HepG2 (cell line): Measurements from ENCODE around the gene SCGB1D4. TPM values are rescaled to one million over a fixed set of nuclear protein-coding genes. Genes with fewer than 3 reads are reported as not detected.

ENCODE experiments used
- ASH2L ChIP-seq: fragments of 300-600, 200-600 bp; sonication (generic); IDR thresholded peaks from 2 replicates; pipeline ENCODE4 v1.7.0; 2017; ENCODE audit warnings: low read depth, mild to moderate bottlenecking, moderate library complexity, mixed read lengths, low read length; ENCODE audit not compliant: insufficient read length
- BRD4 ChIP-seq: sonication (generic); formaldehyde crosslinking; IDR thresholded peaks from 2 replicates; pipeline ENCODE4 v1.4.0; 2020; ENCODE audit warnings: missing genetic modification reagents
- ISL2 ChIP-seq: sonication (generic); formaldehyde crosslinking; IDR thresholded peaks from 2 replicates; pipeline ENCODE4 v1.5.0; 2020; ENCODE audit warnings: missing genetic modification reagents
- KDM5A ChIP-seq: fragments of 200-600 bp; sonication (generic); IDR thresholded peaks from 2 replicates; pipeline ENCODE4 v1.7.0; 2018; ENCODE audit warnings: antibody characterized with exemption, mild to moderate bottlenecking, low read length, borderline replicate concordance
- MEIS1 ChIP-seq: sonication (generic); formaldehyde crosslinking; IDR thresholded peaks from 2 replicates; pipeline ENCODE4 v1.9.0; 2021; ENCODE audit warnings: mild to moderate bottlenecking, missing genetic modification reagents, moderate library complexity, borderline replicate concordance
- NR2F1 ChIP-seq, 2 experiments: fragments of 450-650 bp in 1 of 2; formaldehyde crosslinking in 1 of 2; IDR thresholded peaks; 2 replicates each; pipeline versions ENCODE4 v1.5.0 to v1.6.1; 2016 to 2020; ENCODE audit warnings: mild to moderate bottlenecking in 1 of 2, missing compliant biosample characterization in 1 of 2, missing genetic modification reagents in 1 of 2, moderate library complexity in 1 of 2
- RERE ChIP-seq: IDR thresholded peaks from 2 replicates; pipeline ENCODE4 v1.6.1; 2016; ENCODE audit warnings: low read depth, missing genetic modification reagents, missing compliant biosample characterization
- SMYD3 ChIP-seq: sonication (generic); formaldehyde crosslinking; IDR thresholded peaks from 2 replicates; pipeline ENCODE4 v1.8.1; 2023; ENCODE audit warnings: mild to moderate bottlenecking, missing genetic modification reagents
- SNAI1 ChIP-seq: sonication (generic); formaldehyde crosslinking; IDR thresholded peaks from 2 replicates; pipeline ENCODE4 v1.5.0; 2020; ENCODE audit warnings: mild to moderate bottlenecking, missing genetic modification reagents, borderline replicate concordance
- SOX5 ChIP-seq: IDR thresholded peaks from 2 replicates; pipeline ENCODE4 v1.6.1; 2016; ENCODE audit warnings: borderline replicate concordance
- SP5 ChIP-seq: IDR thresholded peaks from 2 replicates; pipeline ENCODE4 v1.6.1; 2016; ENCODE audit warnings: low read depth, borderline replicate concordance
- TEAD2 ChIP-seq: sonication (generic); formaldehyde crosslinking; IDR thresholded peaks from 2 replicates; pipeline ENCODE4 v1.9.0; 2021; ENCODE audit warnings: missing genetic modification reagents
- ZBTB43 ChIP-seq: sonication (generic); formaldehyde crosslinking; conservative IDR thresholded peaks from 2 replicates; pipeline ENCODE4 v1.4.0; 2020; ENCODE audit warnings: missing genetic modification reagents
- ZNF574 ChIP-seq: sonication (generic); formaldehyde crosslinking; IDR thresholded peaks from 2 replicates; pipeline ENCODE4 v1.4.0; 2020; ENCODE audit warnings: missing genetic modification reagents
- ZUFSP ChIP-seq: sonication (generic); formaldehyde crosslinking; IDR thresholded peaks from 2 replicates; pipeline ENCODE4 v1.9.0; 2021; ENCODE audit warnings: missing genetic modification reagents, mild to moderate bottlenecking, borderline replicate concordance
- polyA plus RNA-seq, 8 experiments: library from polyadenylated mRNA; depleted of rRNA in 3 of 8; stranded (reverse) in 7 of 8; unstranded in 1 of 8; fragments of >200 nt; fragmentation: Illumina TruSeq in 4 of 8; extraction: Trizol in 4 of 8; gene quantifications; 2 replicates each; pipeline versions ENCODE4 v1.2.1 to v1.2.3, GENCODE V29; 2011 to 2016; ENCODE audit warnings: low read depth in 4 of 8, missing spikeins in 1 of 8, mixed read lengths in 1 of 8; ENCODE audit not compliant: insufficient read depth in 1 of 8
- total RNA-seq, 5 experiments: library from RNA; depleted of rRNA; stranded (reverse); fragments of >200 nt; fragmentation: Illumina TruSeq; extraction: Trizol; gene quantifications; 2 replicates each; pipeline ENCODE4 v1.2.3, GENCODE V29; 2016; ENCODE audit warnings: low read depth in 1 of 5

SCGB1D4 gene
- total and polyA plus RNA-seq, 2 of the 13 experiments (the other 11 are each of a cell fraction or from before 2014, with no cell fraction given): not detected

GRCh38 chr11:62260261-62260953 lies 38.5 kb downstream of the SCGB1D4 start (continued):
- TF ChIP-seq RERE (CRISPR knock-in tag) (peak; percentile 91), SOX5 (CRISPR knock-in tag) (peak; percentile 99), KDM5A (no peak), TEAD2 (no peak), BRD4 (no peak), ASH2L (peak; percentile 90), ISL2 (CRISPR knock-in tag) (peak; percentile 98), ZBTB43 (CRISPR knock-in tag) (peak; percentile 57; the same call in 1 of the 2 replicates), ZNF574 (CRISPR knock-in tag) (no peak), SP5 (CRISPR knock-in tag) (peak; percentile 49; the same call in 1 of the 2 replicates), SNAI1 (CRISPR knock-in tag) (no peak), ZUFSP (CRISPR knock-in tag) (no peak), SMYD3 (CRISPR knock-in tag) (peak; percentile 56; the same call in 1 of the 2 replicates), MEIS1 (CRISPR knock-in tag) (0 out of 2 replicates have a peak, but pooled peaks have one; percentile 72), NR2F1 (CRISPR knock-in tag; IDR thresholded peaks at IDR 0.05) (peak in 1 of 2 experiments; percentile 54; a peak in 2 of 4 replicates)
